HG03196 (cell line): Measurements from ENCODE around the gene SBK3.
"Not testable (repeated sequence)": the region's sequence is repeated elsewhere in the genome, so short reads cannot be mapped to it uniquely, and the experiment has no call there.

Source experiments
- ATAC-seq: cut with Tn5 transposase; IDR thresholded peaks from one replicate; pipeline ENCODE4 v1.9.1; 2021; ENCODE audit not compliant: unreplicated experiment

Gene SBK3

GRCh38 chr19:55545443-55545842 is at the start of gene SBK3:
Gene SBK3, minus strand, starts transcription at chr19:55545543. Its CDS starts 0 bp downstream, at chr19:55545543.
- ATAC-seq = no peak

GRCh38 chr19:55593096-55593772 is 47.9 kb upstream of the SBK3 start:
- ATAC-seq = no peak

- no peak for ATAC-seq
These were observed 47.2 kb upstream of the SBK3 start for GRCh38 chr19:55592391-55593090.

GRCh38 chr19:55591555-55591954 is 46.2 kb upstream of the SBK3 start:
- ATAC-seq = no peak

GRCh38 chr19:55590617-55591016 is 45.3 kb upstream of the SBK3 start:
- ATAC-seq = no peak

GRCh38 chr19:55590109-55590508 is 44.8 kb upstream of the SBK3 start:
- no peak for ATAC-seq

- ATAC-seq = no peak
These were observed 43.4 kb upstream of the SBK3 start for GRCh38 chr19:55588738-55589137.

- peak; percentile 75 for ATAC-seq
These were observed 41.8 kb upstream of the SBK3 start for GRCh38 chr19:55586976-55587668.

- no peak for ATAC-seq
These were observed 40.5 kb upstream of the SBK3 start for GRCh38 chr19:55585658-55586339.

- ATAC-seq = no peak
These were observed 39.5 kb upstream of the SBK3 start for GRCh38 chr19:55584871-55585270.

- not testable (repeated sequence) for ATAC-seq
These were observed 38.6 kb upstream of the SBK3 start for GRCh38 chr19:55583897-55584296.

GRCh38 chr19:55582284-55582683 is 36.9 kb upstream of the SBK3 start:
- not testable (repeated sequence) for ATAC-seq

- ATAC-seq = no peak
These were observed 36.5 kb upstream of the SBK3 start for GRCh38 chr19:55581823-55582223.

- no peak for ATAC-seq
These were observed 35.9 kb upstream of the SBK3 start for GRCh38 chr19:55581145-55581822.

GRCh38 chr19:55580628-55581144 is 35.3 kb upstream of the SBK3 start, which contains the start of gene ZNF579:
Gene ZNF579, minus strand, starts transcription at chr19:55580848. Its CDS starts 1,209 bp downstream, at chr19:55579639.
- no peak for ATAC-seq

- no peak for ATAC-seq
These were observed 34.7 kb upstream of the SBK3 start for GRCh38 chr19:55579766-55580621.

- ATAC-seq = no peak
These were observed 33.7 kb upstream of the SBK3 start for GRCh38 chr19:55578761-55579747.

GRCh38 chr19:55578031-55578760 is 32.9 kb upstream of the SBK3 start:
- no peak for ATAC-seq
